Dedifferentiated amniotic fluid mesenchymal stem cell (primary cell): ENCODE data around the gene TTC28.

ENCODE experiments used
- DNase-seq: peaks from one replicate; pipeline ENCODE4 v3.0.0-alpha.2; 2016; ENCODE audit errors: extremely low spot score

TTC28 gene

DNA sequence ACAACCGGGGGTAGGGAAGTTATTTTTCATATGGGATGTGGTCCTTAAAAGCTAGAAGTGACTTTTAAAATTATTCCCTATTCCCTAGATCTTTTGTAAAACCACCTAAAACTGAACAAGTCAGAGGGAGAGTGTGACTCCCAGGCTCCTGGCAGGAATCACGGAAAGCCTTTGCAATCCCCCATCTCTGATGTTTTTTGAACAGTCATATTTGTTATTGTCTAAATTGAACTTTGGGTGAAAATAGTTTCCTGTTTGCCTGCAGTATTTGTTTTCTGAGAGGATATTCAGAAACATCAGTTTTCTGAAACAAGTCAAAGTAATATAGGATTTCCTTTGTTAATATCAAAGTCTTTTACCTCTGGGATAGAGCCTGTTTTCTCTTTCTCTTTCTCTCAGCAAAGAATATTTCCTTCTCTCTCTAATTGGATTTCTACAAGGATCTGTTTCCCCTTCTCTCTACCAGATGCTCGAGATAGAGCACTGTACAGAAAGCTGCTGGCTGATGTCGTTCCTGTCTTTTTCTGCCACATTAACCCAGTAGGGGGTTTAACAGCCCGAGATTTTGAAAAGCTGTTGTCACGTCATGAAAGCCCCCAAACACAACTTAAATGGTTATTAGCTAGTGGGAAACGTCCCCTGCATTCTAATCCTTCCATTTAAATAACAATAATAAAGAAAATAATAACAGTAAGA lies 628.4 kb downstream of the TTC28 start:
- DNase-seq, result no peak

DNA sequence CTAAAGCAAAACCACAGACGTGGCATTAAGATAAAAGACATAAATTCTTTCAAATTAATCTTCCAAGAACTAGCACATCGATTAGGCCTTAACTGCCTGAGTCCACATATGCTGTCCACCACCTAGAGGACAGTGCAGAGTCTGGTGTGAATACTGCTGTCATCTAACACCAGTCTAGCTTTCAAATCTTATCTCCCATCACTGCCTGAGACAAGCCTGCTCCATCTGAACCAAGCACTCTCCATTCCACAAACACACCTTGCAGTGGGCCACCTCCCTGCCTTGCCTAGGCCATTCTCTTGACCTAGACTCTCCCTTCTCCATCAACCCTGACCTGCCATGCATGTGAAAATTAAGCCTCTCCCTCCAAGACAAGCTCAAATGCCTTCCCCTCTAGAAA lies 631.1 kb downstream of the TTC28 start:
- DNase-seq, result no peak

DNA sequence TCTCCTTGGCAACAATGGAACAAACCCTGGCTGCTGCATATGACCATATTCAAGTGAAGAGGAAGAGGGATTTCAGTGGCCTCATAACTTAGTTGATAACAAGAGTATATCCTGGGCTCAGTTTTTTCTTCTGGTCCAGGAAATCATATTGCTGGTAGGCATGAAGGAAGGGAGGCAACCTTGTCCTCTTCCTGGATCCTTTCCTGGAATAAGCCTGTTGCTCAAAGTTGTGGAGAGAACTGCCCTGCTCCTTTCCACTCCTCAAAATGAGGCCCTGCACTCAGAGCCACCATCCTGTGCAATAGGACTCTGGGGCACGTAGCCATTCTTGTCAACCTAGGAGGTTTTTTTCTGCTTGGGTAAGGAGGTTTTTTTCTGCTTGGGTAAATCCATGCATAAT lies 631.9 kb downstream of the TTC28 start:
- no peak for DNase-seq

DNA sequence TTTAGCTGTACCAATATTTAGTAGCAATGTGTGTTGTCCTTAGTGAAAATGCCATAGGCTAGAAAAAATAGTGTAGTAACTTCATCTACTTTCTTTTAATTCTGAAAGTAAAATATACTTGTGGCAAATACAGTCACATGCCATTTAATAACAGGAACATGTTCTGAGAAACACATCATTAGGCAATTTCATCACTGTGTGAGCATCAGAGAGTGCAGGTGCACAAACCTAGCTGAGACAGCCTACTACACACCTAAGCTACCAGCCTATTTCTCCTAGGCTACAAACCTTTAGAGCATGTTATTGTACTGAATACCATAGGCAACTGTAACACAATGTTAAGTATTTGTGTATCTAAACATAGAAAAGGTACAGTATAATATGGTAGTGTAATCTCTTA lies 633.5 kb downstream of the TTC28 start:
- DNase-seq, result no peak

DNA sequence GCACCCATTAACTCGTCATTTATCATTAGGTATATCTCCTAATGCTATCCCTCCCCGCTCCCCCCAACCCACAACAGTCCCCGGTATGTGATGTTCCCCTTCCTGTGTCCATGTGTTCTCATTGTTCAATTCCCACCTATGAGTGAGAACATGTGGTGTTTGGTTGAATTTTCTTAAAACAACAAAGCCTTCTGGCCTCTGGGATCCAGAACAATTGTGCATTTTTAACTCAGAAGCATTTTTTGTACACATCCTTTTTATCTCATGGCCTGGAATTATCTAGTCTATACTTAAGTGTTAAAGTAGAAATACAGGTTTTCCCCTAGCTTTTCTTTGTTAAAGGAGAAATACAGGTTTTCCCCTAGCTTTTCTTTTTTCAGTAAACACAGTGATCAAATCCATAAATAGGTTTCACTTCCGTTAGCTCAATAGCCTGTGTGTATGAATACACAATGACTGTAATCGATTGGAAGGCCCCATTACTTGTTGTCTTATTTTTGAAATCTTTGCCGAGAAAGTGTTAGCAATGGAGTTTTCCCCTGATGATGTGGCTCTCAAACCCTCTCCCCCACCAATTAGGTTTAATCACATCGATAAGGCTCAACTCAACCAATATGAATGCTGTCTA lies 635.0 kb downstream of the TTC28 start:
- no peak for DNase-seq

DNA sequence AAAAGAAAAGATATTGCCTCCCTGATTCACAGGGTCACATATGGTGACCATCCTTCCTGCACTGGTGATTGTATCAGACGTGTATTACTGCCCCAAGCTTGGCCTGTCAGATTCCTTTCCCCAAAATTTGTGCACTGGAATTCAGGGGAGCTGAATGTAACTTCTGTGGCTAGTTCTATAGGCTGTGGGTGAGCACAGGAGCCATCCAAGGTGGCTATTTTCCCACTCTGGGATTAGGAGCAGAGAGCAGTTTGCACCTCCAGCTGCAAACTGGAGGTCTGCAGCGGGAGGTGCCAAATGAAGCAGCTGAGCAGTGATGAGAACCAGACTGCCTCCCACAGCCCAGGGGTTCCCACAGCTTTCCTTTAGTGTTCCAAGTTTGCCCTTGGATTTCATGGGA lies 636.4 kb downstream of the TTC28 start:
- no peak for DNase-seq

DNA sequence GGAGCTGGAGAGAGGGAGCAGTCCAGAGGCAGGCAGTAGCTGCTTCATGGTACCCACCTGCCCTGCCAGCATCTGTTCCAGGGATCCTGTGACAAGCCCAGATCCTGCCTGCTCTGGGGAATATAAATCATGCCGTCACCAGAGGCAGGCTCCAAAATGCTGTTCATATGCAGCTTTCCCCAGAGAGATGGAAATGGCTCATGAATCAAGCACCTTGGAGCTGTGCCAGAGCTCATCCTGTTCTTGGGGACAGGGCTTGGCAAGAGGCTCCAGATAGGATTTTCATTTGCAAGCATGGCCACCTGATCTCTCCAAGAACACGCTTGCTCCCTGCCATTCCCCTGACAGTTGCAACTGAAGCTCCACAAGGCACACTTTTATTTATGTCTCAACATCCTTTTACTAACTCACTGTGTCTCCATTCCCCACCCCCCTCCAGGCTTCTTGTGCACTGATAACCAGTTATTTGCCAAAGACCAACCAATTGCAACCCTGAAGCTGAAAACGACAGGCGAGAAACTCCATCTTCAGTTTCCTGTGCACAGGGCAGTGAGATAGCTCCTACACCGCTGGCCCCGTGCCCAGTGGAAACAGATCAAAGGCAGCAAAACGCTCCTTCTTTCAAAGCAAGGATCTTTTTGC lies 644.8 kb downstream of the TTC28 start:
- DNase-seq, result no peak

DNA sequence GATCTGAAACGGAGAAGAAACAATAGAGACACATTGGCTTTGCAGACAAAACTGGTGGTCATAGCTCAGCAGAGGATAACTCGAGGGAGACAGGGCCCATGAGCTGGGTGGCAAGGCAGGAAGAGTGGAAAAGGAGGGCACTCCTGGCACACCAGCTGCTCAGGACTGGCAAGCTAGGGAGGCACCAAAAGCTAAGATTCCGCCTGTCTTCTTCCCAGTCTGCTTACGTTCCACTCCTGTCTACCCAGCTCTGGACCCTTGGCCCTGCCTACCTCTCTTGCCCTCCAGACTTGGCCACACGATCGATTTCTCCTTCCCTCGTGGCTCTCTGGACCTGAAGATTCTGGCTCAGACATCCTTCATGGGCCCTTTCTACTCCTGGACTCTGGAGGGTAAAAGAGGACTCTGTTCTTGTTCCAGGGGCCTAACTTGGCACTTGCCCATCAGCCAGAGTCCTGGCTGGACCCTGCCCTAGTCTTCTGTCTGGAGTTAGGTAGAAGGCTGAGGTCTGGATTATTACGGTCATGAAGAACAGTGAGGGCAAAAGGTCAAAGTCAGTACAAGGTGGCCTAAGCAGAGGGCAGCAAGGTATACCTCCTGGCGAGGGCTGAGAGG lies 645.4 kb downstream of the TTC28 start:
- no peak for DNase-seq

DNA sequence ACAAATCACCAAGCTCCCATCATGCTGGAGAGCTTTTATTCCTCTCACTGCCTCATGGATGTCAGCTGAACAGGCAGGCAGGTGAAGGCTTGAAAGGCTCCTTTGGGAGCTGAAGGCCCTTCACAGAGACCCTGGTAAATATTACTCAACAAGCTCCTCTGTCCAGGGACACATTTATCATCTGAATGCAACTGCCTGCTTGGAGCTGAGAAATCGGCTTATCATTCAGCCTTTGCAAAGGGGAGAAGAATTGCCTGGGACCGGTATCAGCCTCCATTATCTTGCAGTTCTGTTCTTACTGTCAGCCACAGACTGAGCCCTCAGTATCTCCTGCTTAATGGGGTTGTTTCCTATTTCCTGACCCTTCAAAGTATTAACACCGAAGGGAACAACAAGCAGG lies 646.8 kb downstream of the TTC28 start:
- no peak for DNase-seq

DNA sequence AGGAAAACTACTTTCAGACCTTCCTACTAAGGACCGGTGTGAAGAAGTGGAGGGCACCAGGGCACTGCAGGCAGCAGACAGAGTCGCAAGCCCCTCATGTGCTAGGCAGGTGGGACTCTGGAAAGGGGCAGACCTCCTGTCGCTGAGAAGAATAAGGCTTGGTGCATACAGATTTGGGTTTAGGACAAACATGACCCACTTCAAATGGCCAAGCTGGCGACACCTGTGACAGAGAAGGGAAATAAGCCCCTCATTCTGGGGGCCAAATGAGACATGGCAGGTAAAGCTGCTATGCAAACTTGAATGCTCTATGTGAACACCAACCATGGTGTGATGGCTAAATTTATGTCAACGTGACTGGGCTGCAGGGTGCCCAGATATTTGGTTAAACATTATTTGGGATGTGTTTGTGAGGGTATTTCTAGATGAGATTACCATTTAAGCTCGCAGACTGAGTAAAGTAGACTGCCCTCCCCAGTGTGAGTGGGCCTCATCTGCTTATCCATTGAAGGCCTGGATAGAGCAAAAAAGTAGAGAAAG lies 648.2 kb downstream of the TTC28 start:
- DNase-seq, result no peak

DNA sequence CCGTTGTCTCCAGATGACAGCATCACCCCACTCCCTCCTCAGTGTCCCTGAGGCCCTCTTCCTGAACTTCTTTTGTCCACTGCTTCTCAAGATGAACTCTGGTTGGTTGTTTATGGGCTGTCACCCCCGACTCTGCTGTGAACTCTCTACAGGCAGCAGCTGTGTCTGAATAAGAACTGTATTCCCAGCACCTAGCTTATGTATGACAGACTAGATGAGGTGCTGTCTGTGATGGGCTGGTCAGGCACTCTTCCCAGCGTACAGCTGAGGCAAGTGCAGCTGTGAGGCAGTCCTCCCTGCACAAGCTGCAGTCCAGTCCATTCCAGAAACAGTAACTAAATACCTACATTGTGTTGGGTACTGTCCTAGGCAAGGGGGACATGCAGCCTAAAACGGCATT lies 649.2 kb downstream of the TTC28 start:
- no peak for DNase-seq

DNA sequence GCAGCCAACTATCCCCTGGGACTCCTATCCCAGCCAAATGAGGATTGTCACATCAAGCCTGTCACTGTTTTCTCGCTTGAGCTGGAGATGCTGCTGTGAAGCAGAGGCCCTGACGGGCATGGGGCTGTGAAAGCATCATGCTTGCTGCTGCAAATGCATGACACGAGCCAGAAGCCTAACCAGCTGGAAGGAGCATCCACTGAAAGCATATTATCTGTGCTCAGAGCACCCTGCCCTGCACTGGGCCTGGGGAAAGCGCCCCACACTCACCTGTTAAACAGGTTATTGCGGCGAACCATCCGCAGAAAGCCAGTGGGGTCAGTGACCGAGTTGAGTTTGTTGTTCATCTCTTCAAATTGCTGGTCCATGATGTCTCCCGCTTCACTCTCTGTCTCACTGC lies 649.7 kb downstream of the TTC28 start:
- DNase-seq, result no peak

DNA sequence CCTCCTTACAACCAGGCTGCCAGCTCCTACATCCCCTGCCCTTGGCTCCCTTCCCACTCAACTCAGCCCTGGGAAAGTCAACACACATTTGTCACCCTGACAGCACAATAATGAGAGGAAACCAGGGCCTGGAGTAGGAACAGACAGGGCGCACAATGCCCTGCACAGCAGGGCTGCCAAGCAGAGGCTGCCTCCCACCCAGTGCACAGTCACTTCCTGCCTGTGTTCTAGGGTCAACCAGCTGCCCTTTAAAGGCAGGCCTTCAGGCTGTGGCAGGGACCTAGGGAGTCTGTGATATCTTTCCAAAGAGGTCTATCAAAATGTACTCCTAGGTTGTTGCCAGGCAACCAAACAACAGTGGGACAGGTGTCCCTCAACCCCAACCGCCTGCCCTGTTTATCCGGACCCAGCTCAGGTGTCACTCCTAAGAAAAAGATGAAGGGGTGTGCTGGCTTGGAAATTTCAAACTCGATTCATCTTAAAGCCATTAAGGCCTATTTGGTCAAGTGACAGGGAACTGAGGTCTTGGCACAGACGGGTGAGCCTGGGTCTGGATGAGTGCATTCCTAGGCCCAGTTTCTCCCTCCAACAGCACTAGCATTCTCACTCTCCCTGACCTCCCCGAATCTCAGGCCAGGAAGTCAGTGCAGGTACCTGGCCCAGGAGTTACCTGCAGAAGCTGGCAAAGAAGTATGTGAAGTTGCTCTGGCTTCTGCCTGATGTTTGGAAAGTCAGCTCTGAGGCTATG lies 650.3 kb downstream of the TTC28 start:
- DNase-seq, result no peak

DNA sequence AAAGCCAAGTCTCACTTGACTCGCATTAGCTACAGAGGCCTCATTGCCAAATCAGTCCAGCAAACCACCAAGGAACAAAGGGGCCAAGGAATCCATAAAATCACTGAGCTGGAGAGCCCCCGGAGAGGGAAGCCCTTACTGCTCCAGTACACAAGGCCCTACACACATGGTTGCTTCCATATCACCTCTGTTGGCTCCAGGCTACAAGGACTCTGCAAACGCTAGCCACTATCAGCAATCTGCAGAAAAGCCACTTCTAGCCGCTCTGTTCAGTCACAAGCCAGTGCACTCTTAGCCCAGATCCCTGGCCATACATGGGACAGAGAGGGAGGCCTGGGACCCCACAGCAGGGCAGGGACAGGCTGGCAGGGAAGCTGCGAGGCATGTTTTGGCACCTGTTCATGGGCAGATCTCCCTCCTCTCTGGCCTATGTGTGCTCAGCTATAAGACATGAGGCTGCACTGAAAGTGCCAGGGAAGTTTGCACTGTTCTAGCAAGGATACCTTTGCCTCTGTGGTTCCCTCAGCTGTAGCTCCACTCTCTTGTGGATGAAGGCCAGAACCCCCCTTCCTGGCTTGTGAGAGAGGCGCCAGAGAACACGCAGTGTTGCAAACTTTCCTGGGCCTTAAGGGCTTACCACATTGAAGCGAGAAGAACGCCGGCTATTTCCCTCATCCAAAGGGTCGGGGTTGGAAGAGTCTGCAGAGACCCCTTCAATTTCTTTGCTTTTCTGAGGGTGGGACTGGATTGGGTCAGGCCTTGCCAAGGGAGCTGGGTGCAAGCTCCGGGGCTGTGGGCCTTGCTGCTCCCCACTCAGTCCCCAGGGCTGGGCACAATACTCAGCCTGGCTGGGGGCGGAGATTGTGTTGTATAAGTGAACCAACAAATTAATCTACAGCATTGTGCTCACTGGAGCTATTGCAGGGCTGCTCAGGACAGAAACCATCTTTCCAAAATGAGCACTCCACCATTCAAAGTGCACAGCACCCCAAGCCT lies 651.9 kb downstream of the TTC28 start:
- DNase-seq, result no peak

DNA sequence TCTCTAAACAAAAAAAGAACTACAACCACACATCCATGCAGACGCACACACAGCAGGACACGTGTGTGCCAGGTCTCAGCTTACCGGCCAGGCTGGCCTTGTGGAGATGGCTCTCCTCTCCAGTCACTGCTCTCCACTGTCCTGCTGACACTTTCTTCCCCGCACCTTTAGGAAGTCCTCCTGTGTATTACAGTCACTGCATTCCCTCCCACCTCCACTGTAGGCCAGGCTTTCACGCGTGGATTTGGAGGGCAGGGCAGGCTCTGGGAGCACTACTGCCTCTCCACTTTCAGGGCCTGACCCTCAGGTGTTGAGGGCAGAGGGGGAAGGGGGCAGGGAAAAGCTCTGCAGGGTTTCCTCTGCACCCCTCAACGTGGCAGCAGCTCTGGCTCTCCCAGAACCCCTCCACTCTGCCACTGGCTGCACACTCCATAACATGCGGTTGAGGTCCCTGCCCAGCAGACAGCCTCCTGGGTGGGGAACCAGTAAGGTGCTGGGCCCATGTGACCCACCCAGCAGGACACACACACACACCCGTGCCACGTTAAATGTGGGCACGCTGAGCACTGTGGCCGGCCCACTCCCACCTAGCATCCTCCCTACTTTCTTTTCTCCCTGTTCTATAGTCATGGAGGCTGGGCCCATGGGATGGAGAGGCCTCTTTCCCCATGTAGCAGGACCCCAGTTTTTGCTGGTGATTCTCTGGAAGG lies 653.6 kb downstream of the TTC28 start:
- no peak for DNase-seq

DNA sequence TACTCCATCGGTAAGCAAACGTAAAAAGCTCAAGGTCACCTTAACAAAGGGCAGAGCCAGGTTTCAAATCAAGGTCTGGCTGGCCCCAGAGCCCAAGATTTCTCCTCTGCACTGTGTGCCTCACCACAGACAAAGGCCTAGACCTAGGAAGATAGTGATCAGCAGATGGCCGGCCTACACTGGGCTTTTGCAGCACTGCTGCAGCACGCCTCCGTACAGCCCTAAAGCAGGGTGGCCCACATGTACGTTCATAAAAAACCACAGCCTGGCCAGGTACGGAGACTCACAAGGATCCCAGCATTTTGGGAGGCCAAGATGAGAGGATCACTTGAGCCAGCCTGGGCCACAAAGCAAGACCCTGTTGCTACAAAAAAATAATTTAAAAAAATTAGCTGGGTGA lies 654.3 kb downstream of the TTC28 start:
- no peak for DNase-seq

DNA sequence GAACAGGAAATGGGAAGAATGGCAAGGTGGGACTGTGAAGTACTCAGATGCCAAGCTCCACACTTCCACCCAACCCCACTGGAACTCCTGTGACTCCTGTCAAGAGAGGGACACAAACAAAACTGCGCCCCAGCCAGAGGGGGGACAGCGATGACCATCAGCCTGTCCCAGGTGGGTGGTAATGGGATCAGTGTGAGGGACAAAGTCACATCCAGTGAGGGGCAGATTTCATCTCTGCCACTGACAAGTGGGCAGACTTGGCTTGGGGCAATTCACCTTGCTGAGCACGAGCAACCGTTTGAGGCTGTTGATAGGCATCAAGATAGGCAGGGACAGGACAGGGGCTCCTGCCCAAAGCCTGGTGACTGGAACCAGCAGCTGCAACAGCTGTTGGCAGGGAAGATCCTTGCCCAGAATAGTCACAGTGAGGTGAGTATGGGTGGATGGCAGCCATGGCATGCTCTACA lies 655.2 kb downstream of the TTC28 start:
- no peak for DNase-seq

DNA sequence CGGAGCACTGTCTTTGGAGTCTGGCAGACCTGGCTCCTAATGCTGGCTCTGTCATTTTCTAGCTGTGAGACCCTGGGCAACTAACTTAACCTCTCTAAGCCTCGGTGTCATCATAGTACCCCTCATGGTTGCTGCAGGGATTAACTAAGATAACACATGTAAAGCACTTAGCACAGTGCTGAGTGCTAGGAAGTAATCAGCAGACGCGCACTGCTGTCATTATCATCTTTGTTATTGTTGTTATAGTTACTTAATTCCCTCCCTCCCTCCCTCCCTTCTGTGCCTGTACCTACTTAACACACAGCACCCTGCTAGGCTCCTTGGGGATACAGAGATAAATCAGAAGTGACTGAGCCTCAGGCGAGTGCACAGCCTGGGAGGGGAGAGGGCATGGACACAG lies 655.9 kb downstream of the TTC28 start:
- DNase-seq, result no peak

DNA sequence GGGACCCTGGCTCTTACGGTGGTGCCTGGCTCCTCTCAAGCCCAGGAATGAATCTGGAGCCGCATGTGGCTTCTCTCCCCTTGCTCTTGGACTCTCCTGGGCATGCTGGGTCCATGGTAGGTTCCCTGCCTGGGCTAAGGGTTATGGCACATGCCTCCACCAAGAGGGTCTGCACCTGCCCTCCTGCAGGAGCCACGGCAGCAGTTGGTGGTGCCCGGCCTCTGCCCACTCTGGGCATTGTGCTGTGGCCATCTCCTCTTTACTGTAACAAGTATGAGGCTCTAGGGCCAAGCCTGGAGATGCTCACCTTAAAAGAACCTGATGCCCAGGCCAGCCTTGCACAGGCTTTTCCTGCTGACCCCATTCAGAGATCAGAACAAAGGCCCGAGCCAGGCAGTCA lies 656.6 kb downstream of the TTC28 start:
- DNase-seq, result no peak
